ENCODE data around the gene ISYNA1.

- TF ChIP-seq, protein P1, sequence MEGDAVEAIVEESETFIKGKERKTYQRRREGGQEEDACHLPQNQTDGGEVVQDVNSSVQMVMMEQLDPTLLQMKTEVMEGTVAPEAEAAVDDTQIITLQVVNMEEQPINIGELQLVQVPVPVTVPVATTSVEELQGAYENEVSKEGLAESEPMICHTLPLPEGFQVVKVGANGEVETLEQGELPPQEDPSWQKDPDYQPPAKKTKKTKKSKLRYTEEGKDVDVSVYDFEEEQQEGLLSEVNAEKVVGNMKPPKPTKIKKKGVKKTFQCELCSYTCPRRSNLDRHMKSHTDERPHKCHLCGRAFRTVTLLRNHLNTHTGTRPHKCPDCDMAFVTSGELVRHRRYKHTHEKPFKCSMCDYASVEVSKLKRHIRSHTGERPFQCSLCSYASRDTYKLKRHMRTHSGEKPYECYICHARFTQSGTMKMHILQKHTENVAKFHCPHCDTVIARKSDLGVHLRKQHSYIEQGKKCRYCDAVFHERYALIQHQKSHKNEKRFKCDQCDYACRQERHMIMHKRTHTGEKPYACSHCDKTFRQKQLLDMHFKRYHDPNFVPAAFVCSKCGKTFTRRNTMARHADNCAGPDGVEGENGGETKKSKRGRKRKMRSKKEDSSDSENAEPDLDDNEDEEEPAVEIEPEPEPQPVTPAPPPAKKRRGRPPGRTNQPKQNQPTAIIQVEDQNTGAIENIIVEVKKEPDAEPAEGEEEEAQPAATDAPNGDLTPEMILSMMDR (conservative IDR thresholded peaks at IDR 0.05; ENCODE audit: low read length): no peak
- no peak for TF ChIP-seq EZH2phosphoT487 (IDR thresholded peaks at IDR 0.05; ENCODE audit: borderline replicate concordance)
Measured at GRCh38 chr19:18470787-18471186, 32.9 kb upstream of the ISYNA1 start.

Data from Loucy (cell line).